Measurements from ENCODE around the gene MAPK4.

The MAPK4 gene

DNA sequence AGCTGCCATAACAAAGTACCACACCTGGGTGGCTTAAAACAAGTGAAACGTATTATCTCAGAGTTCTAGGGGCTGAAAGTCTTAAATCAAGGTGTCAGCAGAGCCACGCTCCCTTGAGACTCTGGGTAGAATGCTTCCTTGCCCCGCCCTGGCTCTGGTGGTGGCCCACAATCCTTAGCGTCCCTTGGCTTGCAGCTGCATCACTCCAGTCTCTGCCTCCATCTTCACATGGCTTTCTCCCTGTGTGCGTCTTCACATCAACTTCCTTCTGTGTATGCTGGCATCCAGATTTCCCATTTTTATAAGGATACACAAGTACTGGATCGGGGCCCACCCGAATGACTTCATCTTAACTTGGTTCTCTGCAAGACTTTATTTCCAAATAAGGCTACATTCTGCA, 197.5 kb downstream of the MAPK4 start:
- ChIA-PET CTCF (interaction anchor here (0.7 kb wide), 1 partner anchor 100 kb away, joined by 3 read pairs; no protein-coding TSS in a partner anchor), POLR2A (interaction anchor here (0.5 kb wide), 1 partner anchor 382 kb away, joined by 4 read pairs; the partner anchor contains the start of gene SKA1)
- H3K36me3 ChIP-seq (ENCODE audit: control insufficient read depth in 2 of 2, insufficient read depth in 1 of 2, low read length in 2 of 2): no peaks in the 10 kb centered on the region
- peak; percentile 84 for TF ChIP-seq ZFP69B (tag by site-specific recombination; IDR thresholded peaks at IDR 0.05)
- TF ChIP-seq, protein P1, sequence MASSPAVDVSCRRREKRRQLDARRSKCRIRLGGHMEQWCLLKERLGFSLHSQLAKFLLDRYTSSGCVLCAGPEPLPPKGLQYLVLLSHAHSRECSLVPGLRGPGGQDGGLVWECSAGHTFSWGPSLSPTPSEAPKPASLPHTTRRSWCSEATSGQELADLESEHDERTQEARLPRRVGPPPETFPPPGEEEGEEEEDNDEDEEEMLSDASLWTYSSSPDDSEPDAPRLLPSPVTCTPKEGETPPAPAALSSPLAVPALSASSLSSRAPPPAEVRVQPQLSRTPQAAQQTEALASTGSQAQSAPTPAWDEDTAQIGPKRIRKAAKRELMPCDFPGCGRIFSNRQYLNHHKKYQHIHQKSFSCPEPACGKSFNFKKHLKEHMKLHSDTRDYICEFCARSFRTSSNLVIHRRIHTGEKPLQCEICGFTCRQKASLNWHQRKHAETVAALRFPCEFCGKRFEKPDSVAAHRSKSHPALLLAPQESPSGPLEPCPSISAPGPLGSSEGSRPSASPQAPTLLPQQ (tag by site-specific recombination; IDR thresholded peaks at IDR 0.05): peak; percentile 96
- no peak for TF ChIP-seq ZNF664 (tag by site-specific recombination; IDR thresholded peaks at IDR 0.05)
- H3K27ac ChIP-seq (ENCODE audit: extremely low read depth, low read depth, low read length): no peak overlapping the region
- H3K9me3 ChIP-seq (ENCODE audit: control insufficient read depth, insufficient read depth, low read depth, low read length): no peaks in the 10 kb centered on the region
- H3K4me3 ChIP-seq (ENCODE audit: low read depth, low read length): no peak overlapping the region
- no peaks in the 10 kb centered on the region for H3K4me1 ChIP-seq (ENCODE audit: control insufficient read depth, insufficient read depth, low read length)

DNA sequence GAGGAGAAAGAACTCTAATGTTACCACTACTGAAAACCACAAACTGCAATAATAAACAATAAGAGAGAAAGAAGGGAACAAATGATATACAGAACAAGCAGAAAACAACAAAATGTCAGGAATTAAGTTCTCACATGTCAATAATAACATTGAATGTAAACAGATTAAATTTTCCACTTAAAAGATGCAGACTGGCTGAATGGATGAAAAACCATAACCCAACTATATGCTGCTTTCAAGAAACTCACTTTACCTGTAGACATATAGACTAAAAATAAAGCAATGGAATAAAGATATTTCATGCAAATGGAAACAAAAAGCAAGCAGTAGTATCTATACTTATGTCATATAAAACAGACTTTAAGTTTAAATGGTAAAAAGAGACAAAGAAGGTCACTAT, 209.6 kb downstream of the MAPK4 start:
- Histone ChIP-seq H3K4me1 (ENCODE audit: control insufficient read depth, insufficient read depth, low read length) (no peaks in the 10 kb centered on the region), H3K36me3 (ENCODE audit: control insufficient read depth in 2 of 2, insufficient read depth in 1 of 2, low read length in 2 of 2) (no peaks in the 10 kb centered on the region), H3K27ac (ENCODE audit: extremely low read depth, low read depth, low read length) (no peak overlapping the region), H3K9me3 (ENCODE audit: control insufficient read depth, insufficient read depth, low read depth, low read length) (no peaks in the 10 kb centered on the region; the same call in none of the 2 replicates), H3K4me3 (ENCODE audit: low read depth, low read length) (no peak overlapping the region)
- ChIA-PET POLR2A (no interaction called here), CTCF (no interaction called here)
- TF ChIP-seq SETDB1 (IDR thresholded peaks at IDR 0.05; ENCODE audit: insufficient read length, low read length) (peak; percentile 98), ZNF24 (tag by site-specific recombination; IDR thresholded peaks at IDR 0.05) (no peak), TRIM28 (IDR thresholded peaks at IDR 0.05; ENCODE audit: borderline replicate concordance, low read length) (0 out of 2 replicates have a peak, but pooled peaks have one; percentile 36)

DNA sequence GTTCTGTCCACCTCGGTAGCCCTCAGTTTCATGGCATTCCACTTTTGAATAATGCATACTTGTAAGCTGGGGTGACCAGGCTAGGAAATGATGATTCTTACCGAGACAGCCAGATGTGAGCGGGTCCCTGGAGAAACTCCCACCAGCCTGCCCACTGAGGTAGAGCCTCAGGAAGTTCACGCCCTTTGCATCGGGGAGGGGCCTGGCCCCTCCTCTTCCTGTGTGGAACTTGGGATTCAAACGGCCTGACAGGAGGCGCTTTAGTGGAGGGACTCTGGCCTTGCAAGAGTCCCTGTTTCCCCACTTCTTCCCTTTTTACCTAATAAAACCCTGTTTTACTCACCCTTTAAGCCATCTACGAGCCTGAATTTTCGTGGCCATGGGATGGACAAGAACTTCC, 215.3 kb downstream of the MAPK4 start:
- Histone ChIP-seq H3K27ac (ENCODE audit: extremely low read depth, low read depth, low read length) (no peak overlapping the region), H3K4me3 (ENCODE audit: low read depth, low read length) (no peak overlapping the region), H3K9me3 (ENCODE audit: control insufficient read depth, insufficient read depth, low read depth, low read length) (no peaks in the 10 kb centered on the region; the same call in 1 of the 2 replicates), H3K4me1 (ENCODE audit: control insufficient read depth, insufficient read depth, low read length) (no peaks in the 10 kb centered on the region), H3K36me3 (ENCODE audit: control insufficient read depth in 2 of 2, insufficient read depth in 1 of 2, low read length in 2 of 2) (no peaks in the 10 kb centered on the region)
- POLR2A ChIA-PET: no interaction called here
- TF ChIP-seq ZNF174 (tag by site-specific recombination; IDR thresholded peaks at IDR 0.05) (no peak), ZFP69B (tag by site-specific recombination; IDR thresholded peaks at IDR 0.05) (no peak)
- TF ChIP-seq, protein P2, sequence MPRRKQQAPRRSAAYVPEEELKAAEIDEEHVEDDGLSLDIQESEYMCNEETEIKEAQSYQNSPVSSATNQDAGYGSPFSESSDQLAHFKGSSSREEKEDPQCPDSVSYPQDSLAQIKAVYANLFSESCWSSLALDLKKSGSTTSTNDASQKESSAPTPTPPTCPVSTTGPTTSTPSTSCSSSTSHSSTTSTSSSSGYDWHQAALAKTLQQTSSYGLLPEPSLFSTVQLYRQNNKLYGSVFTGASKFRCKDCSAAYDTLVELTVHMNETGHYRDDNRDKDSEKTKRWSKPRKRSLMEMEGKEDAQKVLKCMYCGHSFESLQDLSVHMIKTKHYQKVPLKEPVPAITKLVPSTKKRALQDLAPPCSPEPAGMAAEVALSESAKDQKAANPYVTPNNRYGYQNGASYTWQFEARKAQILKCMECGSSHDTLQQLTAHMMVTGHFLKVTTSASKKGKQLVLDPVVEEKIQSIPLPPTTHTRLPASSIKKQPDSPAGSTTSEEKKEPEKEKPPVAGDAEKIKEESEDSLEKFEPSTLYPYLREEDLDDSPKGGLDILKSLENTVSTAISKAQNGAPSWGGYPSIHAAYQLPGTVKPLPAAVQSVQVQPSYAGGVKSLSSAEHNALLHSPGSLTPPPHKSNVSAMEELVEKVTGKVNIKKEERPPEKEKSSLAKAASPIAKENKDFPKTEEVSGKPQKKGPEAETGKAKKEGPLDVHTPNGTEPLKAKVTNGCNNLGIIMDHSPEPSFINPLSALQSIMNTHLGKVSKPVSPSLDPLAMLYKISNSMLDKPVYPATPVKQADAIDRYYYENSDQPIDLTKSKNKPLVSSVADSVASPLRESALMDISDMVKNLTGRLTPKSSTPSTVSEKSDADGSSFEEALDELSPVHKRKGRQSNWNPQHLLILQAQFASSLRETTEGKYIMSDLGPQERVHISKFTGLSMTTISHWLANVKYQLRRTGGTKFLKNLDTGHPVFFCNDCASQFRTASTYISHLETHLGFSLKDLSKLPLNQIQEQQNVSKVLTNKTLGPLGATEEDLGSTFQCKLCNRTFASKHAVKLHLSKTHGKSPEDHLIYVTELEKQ (tag by site-specific recombination; IDR thresholded peaks at IDR 0.05; ENCODE audit: borderline replicate concordance): no peak
- TF ChIP-seq, protein P3, sequence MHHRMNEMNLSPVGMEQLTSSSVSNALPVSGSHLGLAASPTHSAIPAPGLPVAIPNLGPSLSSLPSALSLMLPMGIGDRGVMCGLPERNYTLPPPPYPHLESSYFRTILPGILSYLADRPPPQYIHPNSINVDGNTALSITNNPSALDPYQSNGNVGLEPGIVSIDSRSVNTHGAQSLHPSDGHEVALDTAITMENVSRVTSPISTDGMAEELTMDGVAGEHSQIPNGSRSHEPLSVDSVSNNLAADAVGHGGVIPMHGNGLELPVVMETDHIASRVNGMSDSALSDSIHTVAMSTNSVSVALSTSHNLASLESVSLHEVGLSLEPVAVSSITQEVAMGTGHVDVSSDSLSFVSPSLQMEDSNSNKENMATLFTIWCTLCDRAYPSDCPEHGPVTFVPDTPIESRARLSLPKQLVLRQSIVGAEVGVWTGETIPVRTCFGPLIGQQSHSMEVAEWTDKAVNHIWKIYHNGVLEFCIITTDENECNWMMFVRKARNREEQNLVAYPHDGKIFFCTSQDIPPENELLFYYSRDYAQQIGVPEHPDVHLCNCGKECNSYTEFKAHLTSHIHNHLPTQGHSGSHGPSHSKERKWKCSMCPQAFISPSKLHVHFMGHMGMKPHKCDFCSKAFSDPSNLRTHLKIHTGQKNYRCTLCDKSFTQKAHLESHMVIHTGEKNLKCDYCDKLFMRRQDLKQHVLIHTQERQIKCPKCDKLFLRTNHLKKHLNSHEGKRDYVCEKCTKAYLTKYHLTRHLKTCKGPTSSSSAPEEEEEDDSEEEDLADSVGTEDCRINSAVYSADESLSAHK (tag by site-specific recombination; IDR thresholded peaks at IDR 0.05): no peak
- CTCF ChIA-PET: interaction anchor here (0.8 kb wide), 1 partner anchor 12 kb away, joined by 4 read pairs; no protein-coding TSS in a partner anchor

DNA sequence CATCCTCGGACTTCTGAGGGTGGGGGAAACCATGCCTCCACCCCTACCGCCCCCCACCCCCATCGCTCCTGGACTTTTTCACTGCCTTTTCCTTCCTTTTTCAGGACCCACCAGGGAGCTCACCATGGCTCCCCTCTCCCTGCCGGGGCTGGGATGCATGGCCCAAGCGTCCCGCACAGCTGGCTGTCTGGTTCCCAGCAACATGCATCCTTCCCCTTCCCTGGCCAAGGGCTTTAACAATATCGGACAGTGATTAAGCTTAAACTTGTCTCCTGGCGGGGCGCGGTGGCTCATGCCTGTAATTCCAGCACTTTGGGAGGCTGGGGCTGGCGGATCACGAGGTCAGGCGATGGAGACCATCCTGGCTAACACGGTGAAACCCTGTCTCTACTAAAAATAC, 215.8 kb downstream of the MAPK4 start:
- ChIA-PET POLR2A (interaction anchor here (0.6 kb wide), 1 partner anchor 11 kb away, joined by 5 read pairs; no protein-coding TSS in a partner anchor), CTCF (interaction anchor here (0.7 to 0.8 kb wide), 2 partner anchors 11 to 265 kb away, joined by 3 to 4 read pairs; no protein-coding TSS in a partner anchor)
- no peak overlapping the region for H3K27ac ChIP-seq (ENCODE audit: extremely low read depth, low read depth, low read length)
- TF ChIP-seq ZNF426 (tag by site-specific recombination; IDR thresholded peaks at IDR 0.05): no peak
- no peak for TF ChIP-seq ZNF324 (tag by site-specific recombination; IDR thresholded peaks at IDR 0.05)
- no peaks in the 10 kb centered on the region for H3K9me3 ChIP-seq (ENCODE audit: control insufficient read depth, insufficient read depth, low read depth, low read length)
- H3K36me3 ChIP-seq (ENCODE audit: control insufficient read depth in 2 of 2, insufficient read depth in 1 of 2, low read length in 2 of 2): no peaks in the 10 kb centered on the region
- no peak overlapping the region for H3K4me3 ChIP-seq (ENCODE audit: low read depth, low read length)
- H3K4me1 ChIP-seq (ENCODE audit: control insufficient read depth, insufficient read depth, low read length): no peaks in the 10 kb centered on the region

All from HEK293 (cell line).